Esophagus muscularis mucosa (tissue), 4 donors: ENCODE data around the gene HYAL1. TPM values are rescaled to one million over a fixed set of nuclear protein-coding genes. Genes with fewer than 3 reads are reported as not detected.
A peak's percentile ranks its signal among the peaks of the same experiment; 100 is the strongest.

Experiments used
- DNase-seq: peaks from one replicate; pipeline ENCODE4 v3.0.0-alpha.2; 2017; ENCODE audit errors: extremely low spot score
- H3K27ac ChIP-seq, 4 donors: fragments of 200-600 bp; sonication (generic); replicated peaks in 1 of 4; 1 replicate in 3 of 4; 2 replicates in 1 of 4; pipeline ENCODE4 v1.5.1; 2016 to 2019; ENCODE audit warnings: mild to moderate bottlenecking in 1 of 4
- H3K27me3 ChIP-seq, 4 donors: fragments of 200-600 bp; sonication (generic); one replicate each; pipeline versions ENCODE4 v1.5.1 to v1.6.0; 2016 to 2019
- H3K36me3 ChIP-seq, 4 donors: fragments of 200-600 bp; sonication (generic); one replicate each; pipeline ENCODE4 v1.5.1; 2016 to 2019
- H3K4me1 ChIP-seq, 4 donors: fragments of 200-600 bp; sonication (generic); one replicate each; pipeline ENCODE4 v1.5.1; 2016 to 2019
- H3K4me3 ChIP-seq, 4 donors: fragments of 200-600 bp; sonication (generic); 1 replicate in 2 of 4; 2 replicates in 2 of 4; pipeline ENCODE4 v1.5.1; 2016 to 2019; ENCODE audit warnings: mild to moderate bottlenecking in 4 of 4, moderate library complexity in 1 of 4
- H3K9me3 ChIP-seq, 4 donors: fragments of 200-600 bp; sonication (generic); 1 replicate in 3 of 4; 2 replicates in 1 of 4; pipeline ENCODE4 v1.5.1; 2016 to 2019
- CTCF ChIP-seq, 3 experiments: fragments of 200-600 bp in 2 of 3; fragments of 450-650 bp in 1 of 3; sonication (generic) in 2 of 3; IDR thresholded peaks; one replicate each; pipeline ENCODE4 v1.5.1; 2017 to 2019; ENCODE audit warnings: antibody characterized with exemption in 3 of 3, mild to moderate bottlenecking in 2 of 3, moderate library complexity in 1 of 3
- EP300 ChIP-seq: sonication (generic); formaldehyde crosslinking; IDR thresholded peaks from one replicate; pipeline ENCODE4 v1.6.1; 2017; ENCODE audit warnings: antibody characterized with exemption
- POLR2A ChIP-seq: fragments of 450-650 bp; IDR thresholded peaks from one replicate; pipeline ENCODE4 v1.6.1; 2017; ENCODE audit warnings: antibody characterized with exemption, moderate library complexity, mild to moderate bottlenecking, low read depth
- POLR2AphosphoS5 ChIP-seq, 2 donors: sonication (generic); formaldehyde crosslinking; IDR thresholded peaks; one replicate each; pipeline ENCODE4 v1.6.1; 2017; ENCODE audit warnings: antibody characterized with exemption in 2 of 2
- WGBS: methylation state at CpG from one replicate; pipeline ENCODE4 v1.1.5; 2018; 5-methylcytosine and 5-hydroxymethylcytosine counted together
- intact Hi-C: fragments of 100-400 bp; cut with DNase I; formaldehyde crosslinking; loops from one replicate; pipeline ENCODE4 v1.15.1; 2023
- total RNA-seq, 4 donors: library from RNA; depleted of rRNA; stranded (reverse); fragments of >200 nt; gene quantifications; one replicate each; pipeline versions ENCODE4 v1.1.0 to v1.2.1, GENCODE V29; 2016

Gene HYAL1
- total RNA-seq = 10 to 100 TPM in 1 of 4 donors, 1 to 10 TPM in 3; 8.3 to 15.6 (median 9.0) TPM

- intact Hi-C loops = no loop called here
- H3K36me3 ChIP-seq = peaks cover 0 to 4% (median 0%) of the 10 kb centered on the region in 4 donors
- 78% methylated on average over 4 of the region's 14 CpGs for WGBS
- H3K4me3 ChIP-seq = peak within 1 kb of the TSS; percentile 28 to 53 (median 36)
- H3K27ac ChIP-seq = peak within 1 kb of the TSS; percentile 64 to 91 (median 70)
- H3K4me1 ChIP-seq = peaks cover 23 to 48% (median 45%) of the 10 kb centered on the region in 4 donors
- no peaks in the 10 kb centered on the region for H3K9me3 ChIP-seq
- H3K27me3 ChIP-seq = no peaks in the 10 kb centered on the region
- TF ChIP-seq EP300 = no peak
- TF ChIP-seq POLR2AphosphoS5 (IDR thresholded peaks at IDR 0.05) = peak; percentile 20 to 68
- DNase-seq = no peak
Observed at GRCh38 chr3:50303013-50303815, at the start of gene HYAL1. Gene HYAL1 (minus strand): TSS chr3:50303574. CDS start chr3:50302956, 618 bp downstream.

GRCh38 chr3:50352781-50353180 lies 49.4 kb upstream of the HYAL1 start:
- no peak overlapping the region for H3K27ac ChIP-seq
- WGBS = 21% methylated on average over 2 of the region's 2 CpGs
- no peak for DNase-seq
- H3K27me3 ChIP-seq = no peaks in the 10 kb centered on the region
- H3K36me3 ChIP-seq = peaks cover 14 to 66% (median 46%) of the 10 kb centered on the region in 4 donors
- TF ChIP-seq POLR2AphosphoS5 (IDR thresholded peaks at IDR 0.05) (no peak), CTCF (IDR thresholded peaks at IDR 0.05) (no peak), POLR2A (no peak), EP300 (no peak)
- H3K4me1 ChIP-seq = peaks cover 51 to 83% (median 63%) of the 10 kb centered on the region in 4 donors
- H3K4me3 ChIP-seq = no peak overlapping the region
- H3K9me3 ChIP-seq = no peaks in the 10 kb centered on the region
- intact Hi-C loops = no loop called here

GRCh38 chr3:50351323-50351697 lies 47.9 kb upstream of the HYAL1 start:
- TF ChIP-seq CTCF (IDR thresholded peaks at IDR 0.05) = no peak
- Histone ChIP-seq H3K27ac (peak overlapping the region; percentile 87 to 96 (median 91)), H3K9me3 (no peaks in the 10 kb centered on the region), H3K4me3 (peak overlapping the region; percentile 71 to 97 (median 74)), H3K36me3 (peaks cover 14 to 57% (median 48%) of the 10 kb centered on the region in 4 donors), H3K4me1 (peaks cover 46 to 74% (median 56%) of the 10 kb centered on the region in 4 donors), H3K27me3 (no peaks in the 10 kb centered on the region)
- DNase-seq = no peak
- WGBS = 53% methylated on average over 11 of the region's 11 CpGs
- intact Hi-C loops = no loop called here

GRCh38 chr3:50350527-50351322 lies 47.4 kb upstream of the HYAL1 start, which contains the start of the genes CYB561D2 and NPRL2:
Gene CYB561D2 (plus strand): TSS chr3:50350862. CDS start chr3:50351434, 572 bp downstream.
Gene NPRL2 (minus strand): TSS chr3:50350775. CDS start chr3:50350652, 123 bp downstream.
- TF ChIP-seq CTCF (IDR thresholded peaks at IDR 0.05) (peak in 2 of 3 experiments; percentile 2 to 10), POLR2A (peak; percentile 32), POLR2AphosphoS5 (IDR thresholded peaks at IDR 0.05) (peak; percentile 94), EP300 (no peak)
- Histone ChIP-seq H3K27me3 (no peaks in the 10 kb centered on the region), H3K4me3 (peak within 1 kb of the TSS; percentile 71 to 97 (median 74)), H3K36me3 (peaks cover 14 to 52% (median 44%) of the 10 kb centered on the region in 4 donors), H3K27ac (peak within 1 kb of the TSS; percentile 87 to 96 (median 91)), H3K4me1 (peaks cover 41 to 74% (median 55%) of the 10 kb centered on the region in 4 donors), H3K9me3 (no peaks in the 10 kb centered on the region)
- WGBS = no CpG with 5 or more reads among the region's 64 CpGs
- intact Hi-C loops = no loop called here
- peak; percentile 98 for DNase-seq

- Histone ChIP-seq H3K9me3 (no peaks in the 10 kb centered on the region), H3K27me3 (peaks cover 0 to 3% (median 0%) of the 10 kb centered on the region in 4 donors), H3K4me3 (peak overlapping the region; percentile 71 to 97 (median 74)), H3K36me3 (peaks cover 14 to 46% (median 39%) of the 10 kb centered on the region in 4 donors), H3K27ac (peak overlapping the region; percentile 87 to 96 (median 91)), H3K4me1 (peaks cover 43 to 74% (median 55%) of the 10 kb centered on the region in 4 donors)
- TF ChIP-seq POLR2AphosphoS5 (IDR thresholded peaks at IDR 0.05) (no peak), EP300 (no peak), CTCF (IDR thresholded peaks at IDR 0.05) (no peak), POLR2A (no peak)
- WGBS = 13% methylated on average over 4 of the region's 7 CpGs
- no peak for DNase-seq
- intact Hi-C loops = no loop called here
Observed at GRCh38 chr3:50350213-50350526, 46.8 kb upstream of the HYAL1 start.
